ENCODE measurements around the gene NAALADL2.

GRCh38 chr3:175521406-175521805 lies 662.3 kb downstream of the NAALADL2 start:
- TF ChIP-seq CTCF (conservative IDR thresholded peaks at IDR 0.05 in 1 of 2, IDR thresholded peaks at IDR 0.05 in 1 of 2; ENCODE audit: extremely low read depth in 1 of 2, insufficient read depth in 1 of 2, low read depth in 1 of 2, low read length in 2 of 2): no peak
- no peak for TF ChIP-seq EZH2 (IDR thresholded peaks at IDR 0.05; ENCODE audit: borderline replicate concordance, low read length)

All from mammary epithelial cell (primary cell).